ENCODE data around the gene MAP4K4. TPM values are rescaled to one million over a fixed set of nuclear protein-coding genes. Genes with fewer than 3 reads are reported as not detected.

The MAP4K4 gene
- total RNA-seq, 1 donor from 2014 or later = 48.0 TPM

- H3K36me3 ChIP-seq = no peaks in the 10 kb centered on the region
- H3K27me3 ChIP-seq = no peaks in the 10 kb centered on the region
- intact Hi-C loops (cut with DNase I) = no loop called here
- TF ChIP-seq, protein P1, sequence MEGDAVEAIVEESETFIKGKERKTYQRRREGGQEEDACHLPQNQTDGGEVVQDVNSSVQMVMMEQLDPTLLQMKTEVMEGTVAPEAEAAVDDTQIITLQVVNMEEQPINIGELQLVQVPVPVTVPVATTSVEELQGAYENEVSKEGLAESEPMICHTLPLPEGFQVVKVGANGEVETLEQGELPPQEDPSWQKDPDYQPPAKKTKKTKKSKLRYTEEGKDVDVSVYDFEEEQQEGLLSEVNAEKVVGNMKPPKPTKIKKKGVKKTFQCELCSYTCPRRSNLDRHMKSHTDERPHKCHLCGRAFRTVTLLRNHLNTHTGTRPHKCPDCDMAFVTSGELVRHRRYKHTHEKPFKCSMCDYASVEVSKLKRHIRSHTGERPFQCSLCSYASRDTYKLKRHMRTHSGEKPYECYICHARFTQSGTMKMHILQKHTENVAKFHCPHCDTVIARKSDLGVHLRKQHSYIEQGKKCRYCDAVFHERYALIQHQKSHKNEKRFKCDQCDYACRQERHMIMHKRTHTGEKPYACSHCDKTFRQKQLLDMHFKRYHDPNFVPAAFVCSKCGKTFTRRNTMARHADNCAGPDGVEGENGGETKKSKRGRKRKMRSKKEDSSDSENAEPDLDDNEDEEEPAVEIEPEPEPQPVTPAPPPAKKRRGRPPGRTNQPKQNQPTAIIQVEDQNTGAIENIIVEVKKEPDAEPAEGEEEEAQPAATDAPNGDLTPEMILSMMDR (IDR thresholded peaks at IDR 0.05) = no peak
- H3K4me3 ChIP-seq = no peak overlapping the region
- H3K9me3 ChIP-seq = no peaks in the 10 kb centered on the region
- no peak overlapping the region for H3K27ac ChIP-seq
- DNase-seq (ENCODE audit: low spot score in 2 of 2) = no peak
- H3K4me1 ChIP-seq = no peaks in the 10 kb centered on the region
Measured at GRCh38 chr2:101684313-101684712, 13.2 kb upstream of the MAP4K4 start.

GRCh38 chr2:101688261-101688660 lies 9.2 kb upstream of the MAP4K4 start:
- Histone ChIP-seq H3K4me3 (no peak overlapping the region), H3K9me3 (no peaks in the 10 kb centered on the region), H3K36me3 (no peaks in the 10 kb centered on the region), H3K27ac (no peak overlapping the region), H3K27me3 (no peaks in the 10 kb centered on the region), H3K4me1 (no peaks in the 10 kb centered on the region)
- DNase-seq (ENCODE audit: low spot score in 2 of 2) = no peak
- TF ChIP-seq, protein P1 (IDR thresholded peaks at IDR 0.05) = no peak
- intact Hi-C loops (cut with DNase I) = no loop called here

DNA sequence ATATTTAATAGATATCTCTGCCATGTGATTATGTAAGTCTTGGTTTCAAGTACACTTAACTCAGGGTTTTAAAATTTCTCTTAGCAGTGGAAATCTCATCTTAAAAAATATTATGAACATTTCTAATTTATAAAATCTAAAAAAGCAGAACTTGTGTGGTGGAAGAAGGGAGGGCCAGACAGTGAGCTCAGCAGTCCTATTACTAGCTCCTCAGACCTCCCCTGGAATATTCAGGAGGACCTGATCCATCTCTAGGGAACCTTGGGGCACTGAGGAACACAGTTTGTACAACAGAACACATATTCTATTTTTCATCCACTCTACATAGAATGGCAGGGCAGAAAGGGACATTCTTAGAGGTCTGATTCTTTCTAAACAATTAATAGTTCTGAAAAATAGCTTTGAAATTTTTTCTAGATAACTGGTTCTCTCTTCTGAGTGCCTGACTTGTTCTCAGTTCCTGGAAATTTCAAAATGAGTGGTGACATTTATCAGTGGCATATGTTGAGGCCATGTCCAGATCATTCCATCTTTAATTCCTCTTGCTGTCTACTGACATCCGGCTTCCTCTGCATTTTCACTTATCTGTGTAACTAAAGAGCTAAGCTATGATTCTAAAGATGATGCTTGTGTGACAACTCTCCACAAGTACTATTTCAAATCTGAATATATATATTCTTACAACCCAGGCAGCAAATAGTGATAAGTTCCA lies 8.2 kb upstream of the MAP4K4 start:
- Histone ChIP-seq H3K4me3 (no peak overlapping the region), H3K9me3 (no peaks in the 10 kb centered on the region), H3K36me3 (no peaks in the 10 kb centered on the region), H3K27ac (no peak overlapping the region), H3K4me1 (no peaks in the 10 kb centered on the region), H3K27me3 (no peaks in the 10 kb centered on the region)
- TF ChIP-seq, protein P1 (IDR thresholded peaks at IDR 0.05) = no peak
- DNase-seq (ENCODE audit: low spot score in 2 of 2) = no peak
- intact Hi-C loops (cut with DNase I) = no loop called here

- Histone ChIP-seq H3K4me1 (no peaks in the 10 kb centered on the region), H3K9me3 (no peaks in the 10 kb centered on the region), H3K36me3 (no peaks in the 10 kb centered on the region), H3K4me3 (no peak overlapping the region), H3K27me3 (no peaks in the 10 kb centered on the region), H3K27ac (no peak overlapping the region)
- TF ChIP-seq, protein P1 (IDR thresholded peaks at IDR 0.05) = no peak
- DNase-seq (ENCODE audit: low spot score in 2 of 2) = no peak
- intact Hi-C loops (cut with DNase I) = no loop called here
Measured at GRCh38 chr2:101690547-101691152, 6.9 kb upstream of the MAP4K4 start.

GRCh38 chr2:101692041-101692440 lies 5.5 kb upstream of the MAP4K4 start:
- Histone ChIP-seq H3K9me3 (no peaks in the 10 kb centered on the region), H3K27me3 (no peaks in the 10 kb centered on the region), H3K36me3 (no peaks in the 10 kb centered on the region), H3K4me1 (no peaks in the 10 kb centered on the region), H3K27ac (no peak overlapping the region), H3K4me3 (no peak overlapping the region)
- TF ChIP-seq, protein P1 (IDR thresholded peaks at IDR 0.05) = no peak
- no peak for DNase-seq (ENCODE audit: low spot score in 2 of 2)
- intact Hi-C loops (cut with DNase I) = no loop called here
